ENCODE results near the gene DNM2. TPM values are rescaled to one million over a fixed set of nuclear protein-coding genes. Genes with fewer than 3 reads are reported as not detected.

The DNM2 gene
- total and polyA plus RNA-seq, 8 donors: 77.8 to 541 (median 277) TPM

GRCh38 chr19:10839114-10840050, 121.5 kb downstream of the DNM2 start:
- no peaks in the 10 kb centered on the region for H3K36me3 ChIP-seq
- no peak overlapping the region for H3K4me3 ChIP-seq
- intact Hi-C loops (cut with DNase I; ENCODE audit: low total_unique reads): no loop called here
- H3K4me1 ChIP-seq: peaks cover 5 to 19% (median 18%) of the 10 kb centered on the region in 4 donors
- no peak for DNase-seq
- 70 to 78% (median 74%) methylated on average over 10 of the region's 10 CpGs for WGBS, 5 donors
- no peaks in the 10 kb centered on the region for H3K27me3 ChIP-seq
- peaks cover 0 to 5% (median 0%) of the 10 kb centered on the region in 4 donors for H3K9me3 ChIP-seq
- no peak overlapping the region for H3K27ac ChIP-seq
- TF ChIP-seq POLR2A (IDR thresholded peaks at IDR 0.05) (no peak), EP300 (IDR thresholded peaks at IDR 0.05) (no peak), POLR2AphosphoS5 (IDR thresholded peaks at IDR 0.05) (no peak), CTCF (IDR thresholded peaks at IDR 0.05) (no peak)

- Histone ChIP-seq H3K4me3 (no peak overlapping the region), H3K9me3 (peaks cover 0 to 6% (median 4%) of the 10 kb centered on the region in 4 donors), H3K27ac (no peak overlapping the region), H3K27me3 (no peaks in the 10 kb centered on the region), H3K4me1 (no peaks in the 10 kb centered on the region), H3K36me3 (no peaks in the 10 kb centered on the region)
- no peak for DNase-seq
- TF ChIP-seq EP300 (IDR thresholded peaks at IDR 0.05) (no peak), POLR2A (IDR thresholded peaks at IDR 0.05) (no peak), CTCF (IDR thresholded peaks at IDR 0.05) (no peak), POLR2AphosphoS5 (IDR thresholded peaks at IDR 0.05) (no peak)
- 84 to 91% (median 88%) methylated on average over 7 of the region's 7 CpGs for WGBS, 5 donors
- intact Hi-C loops (cut with DNase I; ENCODE audit: low total_unique reads): no loop called here
Observed at GRCh38 chr19:10842788-10843187, 124.9 kb downstream of the DNM2 start.

GRCh38 chr19:10846500-10847202, 128.8 kb downstream of the DNM2 start:
- intact Hi-C loops (cut with DNase I; ENCODE audit: low total_unique reads): no loop called here
- 62 to 88% (median 80%) methylated on average over 2 of the region's 2 CpGs for WGBS, 5 donors
- H3K4me3 ChIP-seq: no peak overlapping the region

More at GRCh38 chr19:10846500-10847202, 128.8 kb downstream of the DNM2 start:
- DNase-seq: no peak
- Histone ChIP-seq H3K36me3 (no peaks in the 10 kb centered on the region), H3K27ac (no peak overlapping the region), H3K9me3 (peaks cover 0 to 6% (median 4%) of the 10 kb centered on the region in 4 donors), H3K4me1 (no peaks in the 10 kb centered on the region), H3K27me3 (peaks cover 0 to 26% (median 0%) of the 10 kb centered on the region in 3 donors)
- TF ChIP-seq POLR2AphosphoS5 (IDR thresholded peaks at IDR 0.05) (no peak), CTCF (IDR thresholded peaks at IDR 0.05) (no peak), EP300 (IDR thresholded peaks at IDR 0.05) (no peak), POLR2A (IDR thresholded peaks at IDR 0.05) (no peak)
